ENCODE measurements around the gene TXNDC8.

- TF ChIP-seq CTCF (IDR thresholded peaks at IDR 0.05) (no peak), POLR2AphosphoS5 (IDR thresholded peaks at IDR 0.05) (no peak)
Observed at GRCh38 chr9:110319781-110320492, 17.7 kb downstream of the TXNDC8 start.

Measured in esophagus muscularis mucosa (tissue), 3 donors.